KOPT-K1 (cell line): ENCODE results near the gene PLEKHG4.

Source experiments
- H3K27ac ChIP-seq: fragments of 200-600 bp; sonication (generic); 2 replicates; pipeline ENCODE4 v1.5.1; 2016; ENCODE audit warnings: antibody characterized with exemption, mild to moderate bottlenecking, low read depth, low read length; ENCODE audit not compliant: poor library complexity, severe bottlenecking
- H3K36me3 ChIP-seq: fragments of 200-600 bp; sonication (generic); 2 replicates; pipeline ENCODE4 v1.5.1; 2017; ENCODE audit warnings: antibody characterized with exemption, mild to moderate bottlenecking, low read length, moderate library complexity; ENCODE audit not compliant: insufficient read depth
- H3K9me3 ChIP-seq: fragments of 200-600 bp; sonication (generic); 2 replicates; pipeline ENCODE4 v1.5.1; 2017; ENCODE audit warnings: antibody characterized with exemption, low read length, mild to moderate bottlenecking; ENCODE audit not compliant: insufficient read depth, poor library complexity, severe bottlenecking

Gene PLEKHG4

GRCh38 chr16:67252609-67253497 lies 26.5 kb upstream of the PLEKHG4 start:
- H3K9me3 ChIP-seq = no peaks in the 10 kb centered on the region
- H3K27ac ChIP-seq = no peak overlapping the region
- H3K36me3 ChIP-seq = no peaks in the 10 kb centered on the region

DNA sequence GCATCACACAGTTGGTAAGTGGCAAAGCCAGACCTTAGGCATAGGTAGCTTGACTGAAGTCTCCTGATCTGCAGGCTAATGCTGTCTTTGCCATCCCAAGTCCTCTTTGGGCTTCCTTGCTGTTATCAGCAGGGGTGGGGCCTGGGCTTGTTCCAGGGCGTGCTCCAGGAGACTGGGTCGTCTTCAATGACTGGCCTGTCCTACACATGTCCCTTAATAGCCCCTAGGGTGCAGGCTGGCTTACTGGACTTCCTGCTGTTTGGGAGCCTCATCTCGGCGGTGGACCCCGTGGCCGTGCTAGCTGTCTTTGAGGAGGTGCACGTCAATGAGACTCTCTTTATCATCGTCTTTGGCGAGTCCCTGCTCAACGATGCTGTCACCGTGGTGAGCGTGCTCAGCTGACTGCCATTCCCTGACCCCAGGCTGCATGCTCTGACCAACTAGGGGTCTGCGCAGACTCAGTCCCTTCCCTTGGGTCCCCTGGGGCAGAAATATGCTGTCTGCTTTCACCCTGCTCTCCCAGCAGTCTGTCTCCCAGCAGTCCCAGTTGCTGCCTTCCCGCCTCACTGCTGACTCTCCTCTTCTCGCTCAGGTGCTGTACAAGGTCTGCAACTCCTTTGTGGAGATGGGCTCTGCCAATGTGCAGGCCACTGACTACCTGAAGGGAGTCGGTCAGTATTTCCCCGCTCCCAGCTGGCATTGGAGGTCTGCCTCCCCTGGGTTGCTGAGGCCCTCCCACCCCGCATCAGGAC lies 24.4 kb upstream of the PLEKHG4 start:
- Histone ChIP-seq H3K9me3 (no peaks in the 10 kb centered on the region), H3K36me3 (no peaks in the 10 kb centered on the region), H3K27ac (no peak overlapping the region)

DNA sequence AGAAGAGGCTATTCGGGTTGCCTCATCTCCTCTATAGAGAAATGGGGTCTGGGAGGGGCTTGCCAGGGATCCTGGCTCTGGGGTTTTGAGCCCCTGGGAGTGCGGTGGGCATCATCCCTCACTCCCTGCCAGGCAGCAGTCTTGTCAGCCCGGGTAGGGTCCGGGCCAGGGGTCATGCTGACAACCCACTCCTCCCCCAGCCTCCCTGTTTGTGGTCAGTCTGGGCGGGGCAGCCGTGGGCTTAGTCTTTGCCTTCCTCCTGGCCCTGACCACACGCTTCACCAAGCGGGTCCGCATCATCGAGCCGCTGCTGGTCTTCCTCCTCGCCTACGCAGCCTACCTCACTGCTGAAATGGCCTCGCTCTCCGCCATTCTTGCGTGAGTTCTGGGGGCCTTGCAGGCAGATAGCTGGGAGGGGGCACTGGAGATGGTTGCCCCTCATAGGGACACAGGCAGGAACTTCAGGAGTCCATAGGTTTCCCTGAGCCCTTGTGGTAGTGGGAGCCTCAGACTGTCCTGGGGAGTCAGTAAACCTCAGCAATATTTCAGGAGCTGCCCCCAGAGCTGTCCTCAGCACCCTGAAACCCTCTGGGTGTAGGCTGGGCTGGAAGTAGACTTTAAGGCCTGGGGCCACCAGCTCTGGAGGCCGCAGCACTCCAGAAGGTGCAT lies 23.6 kb upstream of the PLEKHG4 start:
- Histone ChIP-seq H3K9me3 (no peaks in the 10 kb centered on the region), H3K36me3 (no peaks in the 10 kb centered on the region)

DNA sequence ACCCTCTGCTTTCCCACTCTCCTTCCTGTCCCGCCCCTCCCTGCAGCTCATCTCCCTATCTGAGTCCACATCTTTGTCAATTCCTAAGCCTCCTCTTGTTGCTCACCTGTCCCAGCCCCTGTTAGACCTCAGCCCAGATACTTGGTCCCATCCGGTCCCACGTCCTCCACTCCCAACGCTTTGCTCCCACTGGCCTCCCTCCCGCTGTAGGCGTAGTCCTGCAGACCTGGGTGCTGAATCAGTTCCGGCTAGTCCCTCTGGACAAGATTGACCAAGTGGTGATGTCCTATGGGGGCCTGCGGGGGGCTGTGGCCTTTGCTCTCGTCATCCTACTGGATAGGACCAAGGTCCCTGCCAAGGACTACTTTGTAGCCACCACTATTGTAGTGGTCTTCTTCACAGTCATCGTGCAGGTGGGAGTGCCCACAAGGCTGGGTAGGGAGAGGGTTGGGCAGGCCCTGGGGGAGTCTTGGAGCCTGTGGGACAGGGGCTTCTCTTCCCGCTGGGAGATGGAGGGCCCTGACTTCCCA lies 22.6 kb upstream of the PLEKHG4 start:
- Histone ChIP-seq H3K9me3 (no peaks in the 10 kb centered on the region), H3K36me3 (no peaks in the 10 kb centered on the region), H3K27ac (no peak overlapping the region)

More for the DNA sequence above, 23.6 kb upstream of the PLEKHG4 start:
- no peak overlapping the region for H3K27ac ChIP-seq

- Histone ChIP-seq H3K36me3 (no peaks in the 10 kb centered on the region), H3K9me3 (no peaks in the 10 kb centered on the region), H3K27ac (no peak overlapping the region)
These were observed 21.7 kb upstream of the PLEKHG4 start for GRCh38 chr16:67257486-67258160.

- Histone ChIP-seq H3K36me3 (no peaks in the 10 kb centered on the region), H3K27ac (no peak overlapping the region), H3K9me3 (no peaks in the 10 kb centered on the region)
These were observed 21.0 kb upstream of the PLEKHG4 start for GRCh38 chr16:67258161-67258835.

- H3K9me3 ChIP-seq = no peaks in the 10 kb centered on the region
- no peak overlapping the region for H3K27ac ChIP-seq
- no peaks in the 10 kb centered on the region for H3K36me3 ChIP-seq
These were observed 19.6 kb upstream of the PLEKHG4 start for GRCh38 chr16:67259705-67260104.

- Histone ChIP-seq H3K36me3 (no peaks in the 10 kb centered on the region), H3K27ac (no peak overlapping the region), H3K9me3 (no peaks in the 10 kb centered on the region)
These were observed 18.8 kb upstream of the PLEKHG4 start for GRCh38 chr16:67260426-67261063.

GRCh38 chr16:67263201-67263600 lies 16.1 kb upstream of the PLEKHG4 start:
- no peaks in the 10 kb centered on the region for H3K36me3 ChIP-seq
- H3K27ac ChIP-seq = no peak overlapping the region
- no peaks in the 10 kb centered on the region for H3K9me3 ChIP-seq

DNA sequence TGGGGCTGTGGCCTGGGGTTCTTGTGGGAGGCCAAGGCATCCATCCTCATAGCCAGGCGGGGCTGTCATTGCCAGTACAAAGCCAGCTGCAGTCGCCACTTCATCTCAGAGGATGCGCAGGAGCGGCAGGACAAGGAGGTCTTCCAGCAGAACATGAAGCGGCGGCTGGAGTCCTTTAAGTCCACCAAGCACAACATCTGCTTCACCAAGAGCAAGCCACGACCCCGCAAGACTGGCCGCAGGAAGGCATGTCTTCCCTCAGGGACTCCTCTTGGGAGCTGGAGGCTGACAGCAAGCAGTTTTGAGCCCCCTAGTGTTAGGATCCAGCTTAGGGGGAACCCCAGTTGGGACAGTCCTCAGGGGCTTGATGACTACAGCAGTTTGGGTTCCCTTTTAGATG lies 15.1 kb upstream of the PLEKHG4 start:
- no peaks in the 10 kb centered on the region for H3K36me3 ChIP-seq
- H3K9me3 ChIP-seq = no peaks in the 10 kb centered on the region
- no peak overlapping the region for H3K27ac ChIP-seq

DNA sequence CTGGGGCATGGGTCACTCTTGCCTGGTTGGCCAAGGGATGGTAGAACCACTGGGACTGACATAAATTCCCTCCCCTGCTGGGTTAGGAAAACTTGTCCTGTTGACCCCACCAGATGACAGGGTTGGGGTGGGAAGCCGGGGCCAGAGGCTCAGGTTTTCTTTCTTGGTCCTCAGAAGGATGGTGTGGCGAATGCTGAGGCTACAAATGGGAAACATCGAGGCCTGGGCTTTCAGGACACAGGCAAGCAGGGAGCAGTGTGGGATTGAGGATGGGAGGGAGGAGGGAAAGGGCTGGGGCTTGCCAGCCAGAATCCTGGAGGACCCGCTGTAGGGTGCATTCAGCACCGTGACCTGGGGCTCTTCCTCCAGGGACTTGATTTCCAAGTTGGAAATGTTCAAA lies 14.5 kb upstream of the PLEKHG4 start:
- Histone ChIP-seq H3K27ac (no peak overlapping the region), H3K36me3 (no peaks in the 10 kb centered on the region), H3K9me3 (no peaks in the 10 kb centered on the region)

DNA sequence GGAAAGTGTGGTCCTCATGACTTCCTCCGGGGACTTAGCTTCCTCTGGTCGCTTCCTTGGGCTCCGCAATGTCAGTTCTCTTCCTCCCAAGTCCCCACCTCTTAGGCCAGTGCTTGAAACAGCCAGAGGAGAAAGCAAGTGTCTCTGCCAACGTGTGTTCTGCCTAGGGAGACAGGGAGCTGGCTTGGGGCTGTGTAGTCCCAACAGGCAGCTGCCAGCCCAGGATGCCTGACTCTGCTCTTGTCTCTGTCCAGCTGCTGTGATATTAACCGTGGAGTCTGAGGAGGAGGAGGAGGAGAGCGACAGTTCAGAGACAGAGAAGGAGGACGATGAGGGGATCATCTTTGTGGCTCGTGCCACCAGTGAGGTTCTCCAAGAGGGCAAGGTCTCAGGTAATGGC lies 13.5 kb upstream of the PLEKHG4 start:
- no peaks in the 10 kb centered on the region for H3K9me3 ChIP-seq
- H3K27ac ChIP-seq = no peak overlapping the region
- H3K36me3 ChIP-seq = no peaks in the 10 kb centered on the region

DNA sequence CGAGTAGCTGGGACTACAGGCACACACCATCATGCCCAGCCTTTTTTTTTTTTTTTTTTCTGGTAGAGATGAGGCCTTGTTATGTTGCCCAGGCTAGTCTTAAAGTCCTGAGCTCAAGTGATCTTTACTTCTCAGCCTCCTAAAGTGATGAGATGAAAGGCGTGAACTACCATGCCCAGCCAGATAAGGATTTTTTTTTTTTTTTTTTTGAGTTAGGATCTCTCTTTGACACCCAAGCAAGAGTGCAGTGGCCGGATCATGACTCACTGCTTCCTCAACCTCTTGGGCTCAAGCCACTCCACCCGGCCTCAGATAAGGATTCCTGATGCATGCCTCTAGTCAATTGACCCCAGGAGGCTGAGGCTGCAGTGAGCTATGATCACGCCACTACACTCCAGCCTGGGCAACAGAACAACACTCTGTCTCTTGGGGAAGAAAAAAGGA lies 11.2 kb upstream of the PLEKHG4 start:
- H3K9me3 ChIP-seq = no peaks in the 10 kb centered on the region
- peaks cover 5% of the 10 kb centered on the region; the same call in 1 of the 2 replicates for H3K36me3 ChIP-seq
- H3K27ac ChIP-seq = no peak overlapping the region

DNA sequence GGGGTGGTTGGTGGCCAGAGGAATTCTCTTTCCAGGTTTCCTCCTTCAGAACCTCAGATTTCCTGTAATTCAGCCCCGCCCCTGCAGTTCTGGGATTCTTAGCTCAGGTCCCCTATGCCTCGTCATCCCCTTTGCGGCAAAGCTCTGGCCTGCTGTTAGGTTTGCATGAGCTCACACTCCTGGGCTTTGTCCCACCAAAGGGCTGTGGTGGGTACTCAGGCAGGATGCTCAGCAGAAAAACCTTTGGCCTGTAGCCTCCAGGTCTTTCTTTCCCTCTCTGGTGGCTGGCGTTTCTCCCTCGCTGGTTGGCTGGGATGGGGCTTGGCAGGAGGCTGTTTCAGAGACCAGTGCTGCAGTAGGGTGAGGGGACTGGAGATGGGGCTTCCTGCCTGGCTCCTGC lies 9.6 kb upstream of the PLEKHG4 start:
- Histone ChIP-seq H3K27ac (no peak overlapping the region), H3K36me3 (peaks cover 5% of the 10 kb centered on the region; the same call in 1 of the 2 replicates), H3K9me3 (no peaks in the 10 kb centered on the region)
